K562 (cell line): ENCODE measurements around the gene CDYL. TPM values are rescaled to one million over a fixed set of nuclear protein-coding genes. Genes with fewer than 3 reads are reported as not detected.
A peak's percentile ranks its signal among the peaks of the same experiment; 100 is the strongest.

Source experiments
- ARID2 ChIP-seq: fragments of 450-650 bp; IDR thresholded peaks from 2 replicates; pipeline ENCODE4 v1.6.1; 2017; ENCODE audit warnings: antibody characterized with exemption, mild to moderate bottlenecking
- CHAMP1 ChIP-seq: fragments of 450-650 bp; IDR thresholded peaks from 2 replicates; pipeline ENCODE4 v1.6.1; 2016; ENCODE audit warnings: mild to moderate bottlenecking
- CXXC5 ChIP-seq: fragments of 250-450 bp; sonication (Bioruptor Pico); IDR thresholded peaks from 2 replicates; pipeline ENCODE4 v1.8.0; 2022; ENCODE audit warnings: inconsistent platforms, mild to moderate bottlenecking, moderate library complexity
- DACH1 ChIP-seq: fragments of 450-650 bp; IDR thresholded peaks from 2 replicates; pipeline ENCODE4 v1.6.1; 2018; ENCODE audit not compliant: partially characterized antibody
- DPF2 ChIP-seq: fragments of 450-650 bp; IDR thresholded peaks from 2 replicates; pipeline ENCODE4 v1.6.1; 2016
- ESRRA ChIP-seq: fragments of 450-650 bp; IDR thresholded peaks from 2 replicates; pipeline ENCODE4 v1.6.1; 2014; ENCODE audit warnings: low read depth, mild to moderate bottlenecking, moderate library complexity, borderline replicate concordance
- FOSL1 ChIP-seq: fragments of 200-800 bp; sonication (Bioruptor generic); conservative IDR thresholded peaks from 2 replicates; pipeline ENCODE4 v1.6.1; 2016; ENCODE audit warnings: missing genetic modification characterization, missing compliant biosample characterization
- FOXJ3 ChIP-seq: sonication (generic); formaldehyde crosslinking; IDR thresholded peaks from 2 replicates; pipeline ENCODE4 v1.4.0; 2020; ENCODE audit warnings: mild to moderate bottlenecking, missing genetic modification reagents
- HOXB6 ChIP-seq: fragments of 250-450 bp; sonication (Bioruptor Pico); IDR thresholded peaks from 2 replicates; pipeline ENCODE4 v1.5.1; 2022; ENCODE audit warnings: mild to moderate bottlenecking, borderline replicate concordance
- MXD1 ChIP-seq: fragments of 250-450 bp; sonication (Bioruptor Pico); IDR thresholded peaks from 2 replicates; pipeline ENCODE4 v1.8.0; 2021; ENCODE audit warnings: borderline replicate concordance, mild to moderate bottlenecking, moderate library complexity; ENCODE audit not compliant: poor library complexity, severe bottlenecking
- RAD21 ChIP-seq, 2 experiments: fragments of 250-450 bp in 1 of 2; fragments of 450-650 bp in 1 of 2; sonication (Bioruptor Pico) in 1 of 2; formaldehyde crosslinking in 1 of 2; IDR thresholded peaks in 1 of 2; conservative IDR thresholded peaks in 1 of 2; 2 replicates each; pipeline versions ENCODE4 v1.4.0 to v1.8.0; 2020 to 2022; ENCODE audit warnings: mild to moderate bottlenecking in 2 of 2, moderate library complexity in 1 of 2
- RFX1 ChIP-seq: fragments of 450-650 bp; IDR thresholded peaks from 2 replicates; pipeline ENCODE4 v1.6.1; 2016; ENCODE audit warnings: mild to moderate bottlenecking, moderate library complexity
- TEAD1 ChIP-seq, 2 experiments: fragments of 450-650 bp in 1 of 2; sonication (generic) in 1 of 2; formaldehyde crosslinking; IDR thresholded peaks; 2 replicates each; pipeline versions ENCODE4 v1.4.0 to v1.8.0; 2020 to 2022; ENCODE audit warnings: mild to moderate bottlenecking in 2 of 2, missing genetic modification reagents in 1 of 2
- ZHX1 ChIP-seq: fragments of 150-350 bp; conservative IDR thresholded peaks from 2 replicates; pipeline ENCODE4 v1.6.1; 2014; ENCODE audit warnings: low read length
- ZNF696 ChIP-seq: fragments of 250-450 bp; sonication (Bioruptor Pico); conservative IDR thresholded peaks from 2 replicates; pipeline ENCODE4 v1.4.0; 2020; ENCODE audit warnings: mild to moderate bottlenecking, moderate library complexity
- ZNF717 ChIP-seq: fragments of 250-450 bp; sonication (Bioruptor Pico); IDR thresholded peaks from 2 replicates; pipeline ENCODE4 v1.5.0; 2021
- ZNF766 ChIP-seq: fragments of 200-800 bp; sonication (Bioruptor generic); conservative IDR thresholded peaks from 2 replicates; pipeline ENCODE4 v1.6.1; 2016; ENCODE audit warnings: missing genetic modification characterization, missing compliant biosample characterization
- polyA plus RNA-seq, 8 experiments: library from polyadenylated mRNA; depleted of rRNA in 4 of 8; stranded (reverse) in 5 of 8; unstranded in 3 of 8; fragments of >200 nt; fragmentation: Nextera tagmentation in 2 of 8; fragmentation: Illumina TruSeq in 1 of 8; extraction: Ambion mirVana in 2 of 8; extraction: Trizol in 1 of 8; gene quantifications; 2 replicates each; pipeline versions ENCODE4 v1.2.1 to v1.2.3, GENCODE V29; 2011 to 2014; ENCODE audit warnings: inconsistent platforms in 1 of 8, missing spikeins in 1 of 8
- total RNA-seq, 7 experiments: library from RNA; depleted of rRNA in 6 of 7; stranded (reverse); fragments of >200 nt in 6 of 7; fragmentation: Illumina TruSeq in 2 of 7; extraction: Trizol in 2 of 7; gene quantifications; 2 replicates each; pipeline versions ENCODE4 v1.2.1 to v1.2.3, GENCODE V29; 2011 to 2021; ENCODE audit warnings: low replicate concordance in 1 of 7

CDYL gene
- total and polyA plus RNA-seq, 9 of the 15 experiments (the other 6 are each of a cell fraction or from before 2014, with no cell fraction given) = 8.1 to 45.8 (median 40.8) TPM

GRCh38 chr6:4848382-4849068 is 72.3 kb downstream of the CDYL start (continued):
- TF ChIP-seq MXD1 (CRISPR knock-in tag) = no peak
- 0 out of 4 replicates have a peak, but pooled peaks of 1 of the 2 experiments have one; percentile 37 for TF ChIP-seq TEAD1 (CRISPR knock-in tag; IDR thresholded peaks at IDR 0.05)
- TF ChIP-seq FOXJ3 (CRISPR knock-in tag) = no peak
- TF ChIP-seq ZNF717 (CRISPR knock-in tag) = no peak
- no peak for TF ChIP-seq ZHX1
- TF ChIP-seq DACH1 = no peak
- no peak for TF ChIP-seq HOXB6
- peak; percentile 87 for TF ChIP-seq FOSL1 (tag)
- peak; percentile 26; the same call in 1 of the 2 replicates for TF ChIP-seq ARID2
- peak; percentile 93 for TF ChIP-seq ESRRA
- TF ChIP-seq ZNF766 = no peak
- peak; percentile 72 for TF ChIP-seq CHAMP1
- TF ChIP-seq DPF2 = no peak
- peak; percentile 42; the same call in 1 of the 2 replicates for TF ChIP-seq CXXC5 (CRISPR knock-in tag)
- peak; percentile 17; the same call in 1 of the 2 replicates for TF ChIP-seq RFX1
- no peak for TF ChIP-seq ZNF696
- peak; percentile 69 to 88 for TF ChIP-seq RAD21 (CRISPR knock-in tag; conservative IDR thresholded peaks at IDR 0.05 in 1 of 2, IDR thresholded peaks at IDR 0.05 in 1 of 2)
